ENCODE data around the gene ATP2C1.
A peak's percentile ranks its signal among the peaks of the same experiment; 100 is the strongest.

ATP2C1 gene

GRCh38 chr3:130895690-130896488, 2.0 kb downstream of the ATP2C1 start:
- peak; percentile 32 for DNase-seq (ENCODE audit: low spot score)

GRCh38 chr3:130897316-130897715, 3.4 kb downstream of the ATP2C1 start:
- DNase-seq (ENCODE audit: low spot score) = no peak

- no peak for DNase-seq (ENCODE audit: low spot score)
These were observed 7.1 kb downstream of the ATP2C1 start for GRCh38 chr3:130900959-130901358.

GRCh38 chr3:130901463-130902204, 7.8 kb downstream of the ATP2C1 start:
- DNase-seq (ENCODE audit: low spot score) = no peak

GRCh38 chr3:130903412-130903908, 9.6 kb downstream of the ATP2C1 start:
- no peak for DNase-seq (ENCODE audit: low spot score)

- no peak for DNase-seq (ENCODE audit: low spot score)
These were observed 10.6 kb downstream of the ATP2C1 start for GRCh38 chr3:130904491-130904890.

- DNase-seq (ENCODE audit: low spot score) = no peak
These were observed 11.7 kb downstream of the ATP2C1 start for GRCh38 chr3:130905551-130905950.

- DNase-seq (ENCODE audit: low spot score) = no peak
These were observed 12.6 kb downstream of the ATP2C1 start for GRCh38 chr3:130906374-130906995.

GRCh38 chr3:130907500-130907899, 13.6 kb downstream of the ATP2C1 start:
- DNase-seq (ENCODE audit: low spot score) = no peak

GRCh38 chr3:130907966-130908365, 14.1 kb downstream of the ATP2C1 start:
- peak; percentile 34 for DNase-seq (ENCODE audit: low spot score)

- no peak for DNase-seq (ENCODE audit: low spot score)
These were observed 21.8 kb downstream of the ATP2C1 start for GRCh38 chr3:130915567-130916292.

GRCh38 chr3:130916507-130917167, 22.8 kb downstream of the ATP2C1 start:
- no peak for DNase-seq (ENCODE audit: low spot score)

- DNase-seq (ENCODE audit: low spot score) = no peak
These were observed 24.4 kb downstream of the ATP2C1 start for GRCh38 chr3:130918328-130918727.

- DNase-seq (ENCODE audit: low spot score) = no peak
These were observed 31.7 kb downstream of the ATP2C1 start for GRCh38 chr3:130925628-130926027.

GRCh38 chr3:130926504-130926903, 32.6 kb downstream of the ATP2C1 start:
- DNase-seq (ENCODE audit: low spot score) = no peak

- no peak for DNase-seq (ENCODE audit: low spot score)
These were observed 35.9 kb downstream of the ATP2C1 start for GRCh38 chr3:130929804-130930203.

- no peak for DNase-seq (ENCODE audit: low spot score)
These were observed 39.1 kb downstream of the ATP2C1 start for GRCh38 chr3:130932979-130933378.

GRCh38 chr3:130933801-130934345, 40.0 kb downstream of the ATP2C1 start:
- no peak for DNase-seq (ENCODE audit: low spot score)

GRCh38 chr3:130934442-130935089, 40.7 kb downstream of the ATP2C1 start:
- DNase-seq (ENCODE audit: low spot score) = no peak

GRCh38 chr3:130935761-130936492, 42.0 kb downstream of the ATP2C1 start:
- no peak for DNase-seq (ENCODE audit: low spot score)

Data from CD4-positive, alpha-beta T cell treated with Interleukin-15 for 4 hours (primary cell).